ENCODE results near the gene ELL. TPM values are rescaled to one million over a fixed set of nuclear protein-coding genes. Genes with fewer than 3 reads are reported as not detected.
A peak's percentile ranks its signal among the peaks of the same experiment; 100 is the strongest.

ELL gene
- total RNA-seq, 1 experiment from 2014 or later = 14.6 TPM

GRCh38 chr19:18467978-18468377 is 53.9 kb downstream of the ELL start:
- TF ChIP-seq CTCF (conservative IDR thresholded peaks at IDR 0.05) (no peak), EZH2 (IDR thresholded peaks at IDR 0.05; ENCODE audit: low read depth) (no peak)
- H3K27ac ChIP-seq = 0 out of 2 replicates have a peak overlapping the region, but pooled peaks have one; percentile 1
- H2AFZ ChIP-seq = no peak overlapping the region
- no TSS peak for BruUV-seq (replicated peaks)
- intact Hi-C loops (cut with micrococcal nuclease; ENCODE audit: unreplicated experiment) = loop anchor here (5.0 to 10.0 kb wide), 3 partner anchors 54 to 377 kb away; partner anchors contain the start of gene ELL
- no peak overlapping the region for H3K4me2 ChIP-seq
- POLR2A ChIA-PET (ENCODE audit: unreplicated experiment) = interaction anchor here (0.6 kb wide), 1 partner anchor 28 kb away, joined by 4 read pairs; no protein-coding TSS in a partner anchor
- H3K27me3 ChIP-seq (ENCODE audit: insufficient read depth, low read depth) = no peaks in the 10 kb centered on the region
- peaks cover 21% of the 10 kb centered on the region for H3F3A ChIP-seq (ENCODE audit: insufficient read depth, low read depth)
- DNase-seq = no peak
- no peak overlapping the region for H3K4me3 ChIP-seq
- no peaks in the 10 kb centered on the region for H3K9me3 ChIP-seq (ENCODE audit: insufficient read depth, low read depth)
- H3K79me2 ChIP-seq (ENCODE audit: low read depth) = no peaks in the 10 kb centered on the region
- peaks cover 36% of the 10 kb centered on the region for H4K20me1 ChIP-seq (ENCODE audit: insufficient read depth)
- CTCF ChIA-PET = no interaction called here
- H3K36me3 ChIP-seq (ENCODE audit: low read depth) = 0 out of 2 replicates have a peak, but pooled peaks cover 7% of the 10 kb centered on the region
- H3K9me2 ChIP-seq (ENCODE audit: insufficient read depth) = no peaks in the 10 kb centered on the region
- H3K4me1 ChIP-seq (replicated peaks; ENCODE audit: insufficient read depth) = 0 out of 2 replicates have a peak, but pooled peaks cover 5% of the 10 kb centered on the region

- ChIA-PET CTCF (no interaction called here), POLR2A (ENCODE audit: unreplicated experiment) (no interaction called here)
Measured at GRCh38 chr19:18466354-18466753, 55.5 kb downstream of the ELL start.

GRCh38 chr19:18465964-18466339 is 55.9 kb downstream of the ELL start:
- H2AFZ ChIP-seq = no peak overlapping the region
- no TSS peak for BruUV-seq (replicated peaks)
- TF ChIP-seq EZH2 (IDR thresholded peaks at IDR 0.05; ENCODE audit: low read depth) (no peak), CTCF (conservative IDR thresholded peaks at IDR 0.05) (no peak)
- H3K36me3 ChIP-seq (ENCODE audit: low read depth) = peaks cover 15% of the 10 kb centered on the region
- no peaks in the 10 kb centered on the region for H3K79me2 ChIP-seq (ENCODE audit: low read depth)
- CTCF ChIA-PET = no interaction called here
- H3K4me3 ChIP-seq = no peak overlapping the region
- POLR2A ChIA-PET (ENCODE audit: unreplicated experiment) = no interaction called here
- peaks cover 13% of the 10 kb centered on the region for H3K4me1 ChIP-seq (replicated peaks; ENCODE audit: insufficient read depth)
- H4K20me1 ChIP-seq (ENCODE audit: insufficient read depth) = peaks cover 39% of the 10 kb centered on the region
- no peaks in the 10 kb centered on the region for H3K9me3 ChIP-seq (ENCODE audit: insufficient read depth, low read depth)
- peaks cover 23% of the 10 kb centered on the region for H3F3A ChIP-seq (ENCODE audit: insufficient read depth, low read depth)
- no peak for DNase-seq
- no peaks in the 10 kb centered on the region for H3K9me2 ChIP-seq (ENCODE audit: insufficient read depth)
- H3K4me2 ChIP-seq = no peak overlapping the region
- intact Hi-C loops (cut with micrococcal nuclease; ENCODE audit: unreplicated experiment) = loop anchor here (5.0 to 10.0 kb wide), 3 partner anchors 56 to 379 kb away; partner anchors contain the start of gene ELL
- no peak overlapping the region for H3K27ac ChIP-seq
- no peaks in the 10 kb centered on the region for H3K27me3 ChIP-seq (ENCODE audit: insufficient read depth, low read depth)

More at GRCh38 chr19:18466354-18466753, 55.5 kb downstream of the ELL start:
- no peak for TF ChIP-seq CTCF (conservative IDR thresholded peaks at IDR 0.05)
- no peak for TF ChIP-seq EZH2 (IDR thresholded peaks at IDR 0.05; ENCODE audit: low read depth)
- no peak overlapping the region for H3K4me2 ChIP-seq
- intact Hi-C loops (cut with micrococcal nuclease; ENCODE audit: unreplicated experiment) = loop anchor here (5.0 to 10.0 kb wide), 3 partner anchors 56 to 378 kb away; partner anchors contain the start of gene ELL
- H3K4me1 ChIP-seq (replicated peaks; ENCODE audit: insufficient read depth) = peaks cover 9% of the 10 kb centered on the region
- no peaks in the 10 kb centered on the region for H3K9me2 ChIP-seq (ENCODE audit: insufficient read depth)
- no peak for DNase-seq
- H3K4me3 ChIP-seq = no peak overlapping the region
- no peaks in the 10 kb centered on the region for H3K79me2 ChIP-seq (ENCODE audit: low read depth)
- BruUV-seq (replicated peaks) = no TSS peak
- peaks cover 11% of the 10 kb centered on the region; the same call in 1 of the 2 replicates for H3K36me3 ChIP-seq (ENCODE audit: low read depth)
- no peak overlapping the region for H3K27ac ChIP-seq
- peaks cover 27% of the 10 kb centered on the region for H3F3A ChIP-seq (ENCODE audit: insufficient read depth, low read depth)
- no peak overlapping the region for H2AFZ ChIP-seq
- H3K9me3 ChIP-seq (ENCODE audit: insufficient read depth, low read depth) = no peaks in the 10 kb centered on the region
- H3K27me3 ChIP-seq (ENCODE audit: insufficient read depth, low read depth) = no peaks in the 10 kb centered on the region
- peaks cover 38% of the 10 kb centered on the region for H4K20me1 ChIP-seq (ENCODE audit: insufficient read depth)
